HEK293T (cell line): ENCODE measurements around the gene STRADA.

Experiments used
- CTCF ChIA-PET: fragments of 350-600 bp; formaldehyde crosslinking; extraction: SDS; loops from one replicate; lab custom pipeline; 2021; ENCODE audit warnings: antibody characterized with exemption, inconsistent platforms; lab: Yijun Ruan, JAX
- POLR2A ChIA-PET: fragments of 350-600 bp; formaldehyde crosslinking; extraction: SDS; loops from one replicate; lab custom pipeline; 2020; ENCODE audit warnings: antibody characterized with exemption, inconsistent platforms; lab: Yijun Ruan, JAX
- DNase-seq: peaks from one replicate; pipeline ENCODE4 v3.0.0; 2012; ENCODE audit warnings: mixed read lengths; ENCODE audit errors: extremely low spot score
- ARNT ChIP-seq: fragments of 450-650 bp; IDR thresholded peaks from 2 replicates; pipeline ENCODE4 v1.6.1; 2017; ENCODE audit warnings: mild to moderate bottlenecking
- BHLHE40 ChIP-seq: fragments of 450-650 bp; IDR thresholded peaks from 2 replicates; pipeline ENCODE4 v1.6.1; 2016; ENCODE audit warnings: mild to moderate bottlenecking, moderate library complexity, borderline replicate concordance
- CTBP1 ChIP-seq: fragments of 450-650 bp; IDR thresholded peaks from 2 replicates; pipeline ENCODE4 v1.6.1; 2016; ENCODE audit warnings: borderline replicate concordance
- ELF4 ChIP-seq: fragments of 450-650 bp; IDR thresholded peaks from 2 replicates; pipeline ENCODE4 v1.6.1; 2017; ENCODE audit warnings: antibody characterized with exemption
- FOXA1 ChIP-seq: fragments of 450-650 bp; IDR thresholded peaks from 2 replicates; pipeline ENCODE4 v1.6.1; 2016; ENCODE audit warnings: mild to moderate bottlenecking
- FOXK2 ChIP-seq: fragments of 450-650 bp; IDR thresholded peaks from 2 replicates; pipeline ENCODE4 v1.6.1; 2016; ENCODE audit warnings: mild to moderate bottlenecking
- FOXM1 ChIP-seq: fragments of 450-650 bp; IDR thresholded peaks from 2 replicates; pipeline ENCODE4 v1.6.1; 2017; ENCODE audit warnings: mild to moderate bottlenecking, borderline replicate concordance
- HDGF ChIP-seq: fragments of 450-650 bp; IDR thresholded peaks from 2 replicates; pipeline ENCODE4 v1.6.1; 2017; ENCODE audit warnings: antibody characterized with exemption, borderline replicate concordance
- L3MBTL2 ChIP-seq: fragments of 450-650 bp; conservative IDR thresholded peaks from 2 replicates; pipeline ENCODE4 v1.6.1; 2016; ENCODE audit warnings: mild to moderate bottlenecking
- LEF1 ChIP-seq: fragments of 450-650 bp; IDR thresholded peaks from 2 replicates; pipeline ENCODE4 v1.6.1; 2017; ENCODE audit warnings: mild to moderate bottlenecking, borderline replicate concordance
- NFRKB ChIP-seq: fragments of 450-650 bp; IDR thresholded peaks from 2 replicates; pipeline ENCODE4 v1.6.1; 2016; ENCODE audit warnings: mild to moderate bottlenecking, moderate library complexity
- SP1 ChIP-seq: fragments of 450-650 bp; IDR thresholded peaks from 2 replicates; pipeline ENCODE4 v1.6.1; 2017
- SUZ12 ChIP-seq: fragments of 450-650 bp; IDR thresholded peaks from 2 replicates; pipeline ENCODE4 v1.6.1; 2016; ENCODE audit warnings: mild to moderate bottlenecking
- TARDBP ChIP-seq: fragments of 450-650 bp; IDR thresholded peaks from 2 replicates; pipeline ENCODE4 v1.6.1; 2016
- ZNF384 ChIP-seq: fragments of 450-650 bp; IDR thresholded peaks from 2 replicates; pipeline ENCODE4 v1.6.1; 2016
- TF ChIP-seq, protein P1 (sequence below): fragments of 450-650 bp; IDR thresholded peaks from 2 replicates; pipeline ENCODE4 v1.6.1; 2016

Gene STRADA

GRCh38 chr17:63682441-63682840 lies 59.2 kb downstream of the STRADA start:
- TF ChIP-seq TARDBP = no peak
- TF ChIP-seq SP1 = no peak
- no peak for TF ChIP-seq NFRKB
- no peak for TF ChIP-seq L3MBTL2
- TF ChIP-seq SUZ12 = no peak
- no peak for TF ChIP-seq FOXK2
- no peak for TF ChIP-seq LEF1
- TF ChIP-seq ZNF384 = no peak
- no peak for TF ChIP-seq FOXM1
- no peak for TF ChIP-seq FOXA1
- no peak for TF ChIP-seq BHLHE40
- ChIA-PET CTCF (interaction anchor here (1.0 kb wide), 1 partner anchor 14 kb away, joined by 3 read pairs; no protein-coding TSS in a partner anchor), POLR2A (interaction anchor here (1.2 to 1.8 kb wide), 2 partner anchors 91 to 132 kb away, joined by 3 to 5 read pairs; partner anchors contain the start of genes CCDC47, DCAF7 and DDX42)
- no peak for DNase-seq

GRCh38 chr17:63681530-63681929 lies 60.1 kb downstream of the STRADA start:
- POLR2A ChIA-PET = interaction anchor here (1.1 to 1.8 kb wide), 2 partner anchors 60 to 92 kb away, joined by 4 to 5 read pairs; partner anchors contain the start of genes CCDC47, DDX42 and STRADA
- TF ChIP-seq NFRKB (no peak), SUZ12 (no peak), ZNF384 (no peak), BHLHE40 (no peak), TARDBP (no peak), L3MBTL2 (no peak), LEF1 (no peak), ARNT (no peak), CTBP1 (no peak), SP1 (no peak), FOXM1 (no peak)
- TF ChIP-seq, protein P1, sequence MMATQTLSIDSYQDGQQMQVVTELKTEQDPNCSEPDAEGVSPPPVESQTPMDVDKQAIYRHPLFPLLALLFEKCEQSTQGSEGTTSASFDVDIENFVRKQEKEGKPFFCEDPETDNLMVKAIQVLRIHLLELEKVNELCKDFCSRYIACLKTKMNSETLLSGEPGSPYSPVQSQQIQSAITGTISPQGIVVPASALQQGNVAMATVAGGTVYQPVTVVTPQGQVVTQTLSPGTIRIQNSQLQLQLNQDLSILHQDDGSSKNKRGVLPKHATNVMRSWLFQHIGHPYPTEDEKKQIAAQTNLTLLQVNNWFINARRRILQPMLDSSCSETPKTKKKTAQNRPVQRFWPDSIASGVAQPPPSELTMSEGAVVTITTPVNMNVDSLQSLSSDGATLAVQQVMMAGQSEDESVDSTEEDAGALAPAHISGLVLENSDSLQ = no peak
- no peak for DNase-seq
- CTCF ChIA-PET = interaction anchor here (0.7 kb wide), 1 partner anchor 17 kb away, joined by 4 read pairs; no protein-coding TSS in a partner anchor

DNA sequence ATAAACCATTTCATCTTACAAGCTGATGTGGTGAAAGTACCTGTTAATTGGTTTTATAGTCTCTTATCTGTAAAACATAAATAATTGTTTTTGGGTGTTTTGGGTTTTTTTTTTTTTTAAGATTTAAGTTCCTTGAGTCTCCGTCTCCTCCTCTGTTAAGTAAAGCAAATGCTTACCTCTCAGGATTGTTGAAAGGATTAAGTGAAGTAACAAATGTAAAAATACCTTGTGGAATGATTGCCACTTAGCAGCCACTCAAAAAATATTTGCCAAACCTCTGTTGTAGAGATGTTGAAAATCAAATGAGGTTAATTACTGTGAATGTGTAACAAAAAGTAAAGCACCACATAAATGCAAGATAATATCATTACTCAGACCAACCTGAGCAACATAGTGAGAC lies 60.9 kb downstream of the STRADA start:
- DNase-seq = no peak
- ChIA-PET CTCF (no interaction called here), POLR2A (interaction anchor here (1.8 kb wide), 1 partner anchor 93 kb away, joined by 5 read pairs; the partner anchor contains the start of genes CCDC47 and DDX42)
- TF ChIP-seq SUZ12 (no peak), NFRKB (no peak), FOXK2 (no peak), BHLHE40 (no peak), CTBP1 (no peak), SP1 (no peak), FOXM1 (no peak), LEF1 (no peak), ZNF384 (no peak), HDGF (no peak), L3MBTL2 (no peak), ELF4 (no peak), ARNT (no peak), TARDBP (no peak), FOXA1 (no peak)
- TF ChIP-seq, protein P1 = no peak

DNA sequence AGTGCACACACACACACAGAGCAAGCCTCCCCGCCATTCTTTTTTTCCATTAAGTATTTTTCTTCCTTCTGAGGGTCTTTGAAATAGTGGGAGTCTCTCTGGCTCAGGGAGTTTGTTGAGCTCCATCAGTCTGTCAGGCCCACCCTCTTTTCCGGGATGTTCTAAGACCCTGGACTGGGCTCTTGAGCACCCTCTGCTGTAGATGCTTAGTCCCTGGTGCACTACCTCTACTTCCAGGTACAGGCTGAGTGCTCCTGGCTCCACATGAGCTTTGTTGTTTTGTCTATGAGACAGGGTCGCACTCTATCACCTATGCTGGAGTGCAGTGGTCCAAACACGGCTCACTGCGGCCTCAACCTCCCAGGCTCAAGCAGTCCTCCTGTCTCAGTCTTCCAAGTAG lies 62.4 kb downstream of the STRADA start:
- TF ChIP-seq L3MBTL2 (no peak), TARDBP (no peak), FOXA1 (no peak), ARNT (no peak), CTBP1 (no peak), BHLHE40 (no peak), ZNF384 (no peak), LEF1 (no peak), SP1 (no peak), FOXM1 (no peak), SUZ12 (no peak), ELF4 (no peak)
- CTCF ChIA-PET = interaction anchor here (0.6 to 1.4 kb wide), 3 partner anchors 9 to 123 kb away, joined by 3 to 5 read pairs (median 4); no protein-coding TSS in a partner anchor
- no peak for DNase-seq
- POLR2A ChIA-PET = no interaction called here

GRCh38 chr17:63676584-63676983 lies 65.0 kb downstream of the STRADA start:
- ChIA-PET CTCF (interaction anchor here (1.5 to 1.8 kb wide), 2 partner anchors 22 to 251 kb away, joined by 4 to 5 read pairs; no protein-coding TSS in a partner anchor), POLR2A (interaction anchor here (1.2 to 2.6 kb wide), 4 partner anchors 18 to 98 kb away, joined by 3 to 9 read pairs (median 8); partner anchors contain the start of genes CCDC47, DDX42 and MAP3K3)
- TF ChIP-seq FOXM1 = no peak
- no peak for TF ChIP-seq CTBP1
- no peak for TF ChIP-seq FOXA1
- no peak for TF ChIP-seq L3MBTL2
- no peak for TF ChIP-seq LEF1
- TF ChIP-seq, protein P1 = no peak
- TF ChIP-seq ARNT = no peak
- no peak for TF ChIP-seq TARDBP
- no peak for TF ChIP-seq SUZ12
- no peak for TF ChIP-seq ZNF384
- no peak for TF ChIP-seq FOXK2
- no peak for TF ChIP-seq BHLHE40
- no peak for TF ChIP-seq NFRKB
- no peak for TF ChIP-seq SP1
- no peak for DNase-seq
